Mucosa of descending colon (tissue), 3 donors: ENCODE results near the gene HDAC4. TPM values are rescaled to one million over a fixed set of nuclear protein-coding genes. Genes with fewer than 3 reads are reported as not detected.
A peak's percentile ranks its signal among the peaks of the same experiment; 100 is the strongest.

ENCODE experiments used
- ATAC-seq: fragments of 200-7000 bp; cut with Tn5 transposase; one replicate; pipeline ENCODE4 v1.9.1; 2020; ENCODE audit warnings: mild to moderate bottlenecking, moderate library complexity
- DNase-seq, 3 donors: peaks; one replicate each; pipeline ENCODE4 v3.0.0-alpha.2; 2020
- H3K36me3 ChIP-seq: fragments of 200-600 bp; one replicate; pipeline ENCODE4 v1.8.0; 2021; ENCODE audit warnings: low read depth, mild to moderate bottlenecking
- H3K4me1 ChIP-seq: fragments of 200-600 bp; one replicate; pipeline ENCODE4 v1.8.0; 2021; ENCODE audit warnings: low read depth, mild to moderate bottlenecking
- H3K4me3 ChIP-seq: fragments of 200-600 bp; one replicate; pipeline ENCODE4 v1.8.0; 2021; ENCODE audit warnings: mild to moderate bottlenecking
- H3K9me3 ChIP-seq: fragments of 200-600 bp; one replicate; pipeline ENCODE4 v1.8.0; 2021; ENCODE audit warnings: mild to moderate bottlenecking
- CTCF ChIP-seq: fragments of 200-600 bp; IDR thresholded peaks from one replicate; pipeline ENCODE4 v1.8.0; 2022; ENCODE audit warnings: antibody characterized with exemption, mild to moderate bottlenecking
- intact Hi-C, 2 donors: fragments of 100-400 bp; cut with DNase I in 1 of 2; cut with micrococcal nuclease in 1 of 2; formaldehyde crosslinking; loops; one replicate each; pipeline versions ENCODE4 v1.11.0 to v1.11.1; 2022; cut with DNase I, micrococcal nuclease
- total RNA-seq, 3 donors: library from RNA; stranded (reverse); fragmentation: NEBNext Ultra II Directional in 2 of 3; extraction: Animal tissue kit (Norgen Biotek cat#: 25700) in 2 of 3; gene quantifications; one replicate each; pipeline versions ENCODE4 v1.2.1 to v1.2.4, GENCODE V29; 2021 to 2023
- donor health status: DM: no; HTN: no; CAD: no; lungs with moderate emphysema.
- donor health status: DM: no; HTN: no; CAD: no.
- donor health status: DM: no; HTN: yes; CAD: no.

HDAC4 gene
- total RNA-seq, 3 donors from 2014 or later, result 41.4 to 147 (median 44.0) TPM

GRCh38 chr2:239240414-239240881 lies 160.4 kb downstream of the HDAC4 start:
- Histone ChIP-seq H3K36me3 (no peaks in the 10 kb centered on the region), H3K4me3 (no peak overlapping the region), H3K4me1 (no peaks in the 10 kb centered on the region), H3K9me3 (no peaks in the 10 kb centered on the region)
- ATAC-seq (peak; percentile 27), DNase-seq (no peak)
- intact Hi-C loops, result no loop called here
- no peak for TF ChIP-seq CTCF

GRCh38 chr2:239239607-239240413 lies 161.0 kb downstream of the HDAC4 start:
- no peak for TF ChIP-seq CTCF
- Histone ChIP-seq H3K9me3 (no peaks in the 10 kb centered on the region), H3K4me3 (no peak overlapping the region), H3K4me1 (no peaks in the 10 kb centered on the region), H3K36me3 (no peaks in the 10 kb centered on the region)
- DNase-seq (peak in 1 of 3 donors; percentile 31), ATAC-seq (peak; percentile 7)
- intact Hi-C loops, result no loop called here

- DNase-seq, result no peak
- no peaks in the 10 kb centered on the region for H3K36me3 ChIP-seq
- intact Hi-C loops, result no loop called here
- H3K4me3 ChIP-seq, result no peak overlapping the region
- no peaks in the 10 kb centered on the region for H3K9me3 ChIP-seq
- TF ChIP-seq CTCF, result no peak
- H3K4me1 ChIP-seq, result no peaks in the 10 kb centered on the region
- ATAC-seq, result no peak
These were observed 161.8 kb downstream of the HDAC4 start for GRCh38 chr2:239238839-239239606.

- ATAC-seq (no peak), DNase-seq (no peak)
- Histone ChIP-seq H3K9me3 (no peaks in the 10 kb centered on the region), H3K36me3 (no peaks in the 10 kb centered on the region), H3K4me1 (no peaks in the 10 kb centered on the region), H3K4me3 (no peak overlapping the region)
- intact Hi-C loops, result no loop called here
- TF ChIP-seq CTCF, result no peak
These were observed 162.4 kb downstream of the HDAC4 start for GRCh38 chr2:239238381-239238780.

GRCh38 chr2:239236808-239237205 lies 164.0 kb downstream of the HDAC4 start:
- no peaks in the 10 kb centered on the region for H3K4me1 ChIP-seq
- H3K4me3 ChIP-seq, result no peak overlapping the region
- H3K36me3 ChIP-seq, result no peaks in the 10 kb centered on the region
- H3K9me3 ChIP-seq, result no peaks in the 10 kb centered on the region
- DNase-seq (no peak), ATAC-seq (no peak)
- TF ChIP-seq CTCF, result no peak
- intact Hi-C loops, result no loop called here
